ENCODE data around the gene CXCL12.

CXCL12 gene

GRCh38 chr10:44347609-44348400 lies 37.1 kb downstream of the CXCL12 start:
- no peak for TF ChIP-seq CTCF (IDR thresholded peaks at IDR 0.05; ENCODE audit: low read depth, low read length, missing control alignments)
- no peak for DNase-seq (ENCODE audit: low read depth)
- no peak overlapping the region for H3K4me3 ChIP-seq (ENCODE audit: low read depth, low read length)

DNA sequence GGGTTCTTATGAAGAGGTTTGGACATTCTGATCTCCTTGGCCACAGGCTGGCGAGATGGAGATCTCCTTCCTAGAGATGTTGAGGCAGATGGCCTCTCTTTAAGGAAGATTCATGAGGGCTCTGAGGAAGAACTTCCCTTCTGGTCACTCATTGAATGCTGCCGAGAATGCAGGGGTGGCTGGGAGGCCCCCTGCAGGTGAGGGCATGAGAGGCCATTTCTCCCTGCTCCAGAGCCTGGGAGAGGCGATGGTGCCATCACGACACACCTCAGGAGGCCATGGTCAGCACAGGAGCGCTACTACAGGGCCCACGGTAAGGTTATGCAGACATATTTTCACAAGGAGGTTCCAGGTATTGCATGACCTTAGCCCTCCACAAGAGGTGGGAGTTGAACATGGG lies 40.2 kb downstream of the CXCL12 start:
- DNase-seq (ENCODE audit: low read depth): no peak
- no peak for TF ChIP-seq CTCF (IDR thresholded peaks at IDR 0.05; ENCODE audit: low read depth, low read length, missing control alignments)
- no peak overlapping the region for H3K4me3 ChIP-seq (ENCODE audit: low read depth, low read length)

DNA sequence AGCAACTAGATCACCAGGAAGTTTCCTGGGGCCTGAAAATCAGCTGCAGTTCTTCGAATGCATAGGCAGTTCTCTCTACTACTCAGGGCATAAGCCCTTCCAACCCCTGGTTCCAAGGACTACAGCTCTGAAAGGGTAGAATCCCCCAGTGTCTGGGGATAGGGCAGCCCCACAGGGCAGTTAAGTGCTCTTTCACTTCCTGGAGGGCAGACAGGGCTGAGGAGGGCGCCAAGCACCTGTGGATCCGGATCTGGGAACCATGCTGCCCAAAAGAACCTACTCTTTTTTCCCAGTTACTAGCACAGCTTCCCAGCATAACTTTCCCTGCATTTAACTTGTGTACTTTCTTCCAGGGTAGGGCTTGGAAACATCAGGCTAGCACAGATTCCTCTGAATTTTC lies 41.1 kb downstream of the CXCL12 start:
- TF ChIP-seq CTCF (IDR thresholded peaks at IDR 0.05; ENCODE audit: low read depth, low read length, missing control alignments): no peak
- DNase-seq (ENCODE audit: low read depth): no peak
- H3K4me3 ChIP-seq (ENCODE audit: low read depth, low read length): no peak overlapping the region

GRCh38 chr10:44341886-44342285 lies 43.0 kb downstream of the CXCL12 start:
- no peak for DNase-seq (ENCODE audit: low read depth)
- no peak overlapping the region for H3K4me3 ChIP-seq (ENCODE audit: low read depth, low read length)
- no peak for TF ChIP-seq CTCF (IDR thresholded peaks at IDR 0.05; ENCODE audit: low read depth, low read length, missing control alignments)

GRCh38 chr10:44340557-44340956 lies 44.3 kb downstream of the CXCL12 start:
- no peak for TF ChIP-seq CTCF (IDR thresholded peaks at IDR 0.05; ENCODE audit: low read depth, low read length, missing control alignments)
- no peak overlapping the region for H3K4me3 ChIP-seq (ENCODE audit: low read depth, low read length)
- no peak for DNase-seq (ENCODE audit: low read depth)

DNA sequence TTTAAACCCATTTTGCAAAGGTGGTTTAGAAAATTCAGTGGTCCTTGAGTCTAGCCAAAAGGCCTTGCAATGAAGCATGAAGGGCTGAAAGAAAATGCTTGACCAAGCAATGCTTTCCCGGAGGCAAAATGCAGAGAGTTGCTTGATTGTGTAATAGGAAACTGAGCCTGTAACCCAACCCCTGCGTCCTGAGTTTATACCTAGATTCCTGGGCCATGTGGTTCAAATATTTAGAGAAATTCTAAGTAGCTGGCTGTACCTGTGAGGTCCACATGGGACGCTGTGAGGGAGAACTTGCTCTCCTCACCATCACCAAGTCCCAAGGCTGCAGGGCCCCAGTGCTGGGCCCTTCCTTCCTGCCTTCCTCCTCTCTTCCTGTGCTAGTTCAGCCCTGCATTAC lies 45.7 kb downstream of the CXCL12 start:
- H3K4me3 ChIP-seq (ENCODE audit: low read depth, low read length): no peak overlapping the region
- TF ChIP-seq CTCF (IDR thresholded peaks at IDR 0.05; ENCODE audit: low read depth, low read length, missing control alignments): no peak
- no peak for DNase-seq (ENCODE audit: low read depth)

DNA sequence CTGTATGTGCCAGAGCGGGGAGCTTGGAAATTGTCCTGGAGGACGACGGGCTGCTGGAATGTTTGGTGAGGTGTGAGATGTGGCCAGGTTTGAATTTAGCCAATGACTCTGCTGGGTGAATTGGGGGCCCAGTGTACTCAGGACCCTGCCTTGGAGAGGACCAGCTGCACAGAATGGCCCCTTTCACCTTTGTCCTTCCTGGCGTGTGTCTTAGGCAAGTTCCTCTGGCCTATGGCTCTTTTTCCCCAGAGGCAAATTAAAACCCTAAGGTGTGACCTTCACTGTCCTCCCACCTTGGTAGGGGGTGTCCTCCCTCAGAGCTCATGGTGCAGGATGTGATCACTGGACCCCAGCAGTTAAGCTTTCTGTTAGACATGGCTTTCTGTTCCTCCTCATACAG lies 47.8 kb downstream of the CXCL12 start:
- DNase-seq (ENCODE audit: low read depth): no peak
- TF ChIP-seq CTCF (IDR thresholded peaks at IDR 0.05; ENCODE audit: low read depth, low read length, missing control alignments): no peak
- H3K4me3 ChIP-seq (ENCODE audit: low read depth, low read length): no peak overlapping the region
